Prostate gland (tissue), 2 donors: Measurements from ENCODE around the gene TNNT2. TPM values are rescaled to one million over a fixed set of nuclear protein-coding genes. Genes with fewer than 3 reads are reported as not detected.

Experiments used
- DNase-seq: peaks from one replicate; pipeline ENCODE4 v3.0.0-alpha.2; 2019; ENCODE audit warnings: low spot score
- H3K27ac ChIP-seq, 2 donors: fragments of 200-600 bp; sonication (generic); 2 replicates each; pipeline ENCODE4 v1.5.1; 2017 to 2019
- H3K27me3 ChIP-seq: fragments of 200-600 bp; sonication (generic); replicated peaks from 2 replicates; pipeline ENCODE4 v1.5.1; 2019; ENCODE audit not compliant: insufficient read depth
- H3K36me3 ChIP-seq, 2 donors: fragments of 200-600 bp; sonication (generic); 1 replicate in 1 of 2; 2 replicates in 1 of 2; pipeline versions ENCODE4 v1.5.1 to v1.8.1; 2017 to 2019
- H3K4me1 ChIP-seq: fragments of 200-600 bp; sonication (generic); replicated peaks from 2 replicates; pipeline ENCODE4 v1.5.1; 2019
- H3K4me3 ChIP-seq, 2 donors: fragments of 200-600 bp; sonication (generic); 2 replicates each; pipeline ENCODE4 v1.5.1; 2017 to 2019
- H3K9me3 ChIP-seq: fragments of 200-600 bp; sonication (generic); 2 replicates; pipeline ENCODE4 v1.5.1; 2017
- POLR2A ChIP-seq: fragments of 450-650 bp; IDR thresholded peaks from one replicate; pipeline ENCODE4 v1.6.1; 2016; ENCODE audit warnings: antibody characterized with exemption, mild to moderate bottlenecking
- POLR2AphosphoS5 ChIP-seq: sonication (generic); formaldehyde crosslinking; IDR thresholded peaks from one replicate; pipeline ENCODE4 v1.6.1; 2017; ENCODE audit warnings: antibody characterized with exemption
- WGBS: methylation state at CpG from one replicate; pipeline ENCODE4 v1.1.5; 2018; 5-methylcytosine and 5-hydroxymethylcytosine counted together
- intact Hi-C: fragments of 100-400 bp; cut with DNase I; formaldehyde crosslinking; loops from one replicate; pipeline ENCODE4 v1.14.2; 2022
- total RNA-seq, 2 donors: library from RNA; depleted of rRNA; stranded (reverse); fragments of >200 nt; gene quantifications; one replicate each; pipeline ENCODE4 v1.1.0, GENCODE V29; 2016
- TF ChIP-seq, protein P1 (sequence below), 4 experiments: fragments of 200-600 bp in 2 of 4; fragments of 450-650 bp in 2 of 4; sonication (generic) in 2 of 4; IDR thresholded peaks; 1 replicate in 3 of 4; 2 replicates in 1 of 4; pipeline ENCODE4 v1.5.1; 2016 to 2019; ENCODE audit warnings: antibody characterized with exemption in 4 of 4, mild to moderate bottlenecking in 2 of 4, moderate library complexity in 2 of 4

TNNT2 gene
- total RNA-seq, 2 donors from 2014 or later, result 2.2 to 3.5 TPM

DNA sequence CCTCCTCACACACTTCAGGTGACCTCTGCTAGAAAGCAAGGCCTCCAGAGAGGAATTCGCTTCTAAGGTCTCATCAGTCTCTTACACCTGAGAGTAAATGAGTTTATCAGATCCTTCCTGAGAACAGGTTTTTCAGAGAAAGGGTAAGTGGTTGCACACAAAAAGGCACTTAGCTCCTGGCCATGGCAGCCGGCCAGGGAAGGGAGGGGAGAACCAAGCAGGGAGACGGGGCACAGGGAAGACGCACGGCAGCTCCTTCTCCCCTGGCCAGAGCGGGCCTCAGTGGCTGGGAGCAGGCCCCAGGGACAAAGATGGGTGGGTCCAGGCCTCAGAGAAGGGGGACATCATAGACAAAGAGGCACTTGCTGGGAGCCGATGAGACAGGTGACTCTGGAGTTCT is 3.6 kb upstream of the TNNT2 start:
- no peak overlapping the region for H3K4me3 ChIP-seq
- no peak for TF ChIP-seq POLR2AphosphoS5
- no peak for TF ChIP-seq POLR2A
- TF ChIP-seq, protein P1, sequence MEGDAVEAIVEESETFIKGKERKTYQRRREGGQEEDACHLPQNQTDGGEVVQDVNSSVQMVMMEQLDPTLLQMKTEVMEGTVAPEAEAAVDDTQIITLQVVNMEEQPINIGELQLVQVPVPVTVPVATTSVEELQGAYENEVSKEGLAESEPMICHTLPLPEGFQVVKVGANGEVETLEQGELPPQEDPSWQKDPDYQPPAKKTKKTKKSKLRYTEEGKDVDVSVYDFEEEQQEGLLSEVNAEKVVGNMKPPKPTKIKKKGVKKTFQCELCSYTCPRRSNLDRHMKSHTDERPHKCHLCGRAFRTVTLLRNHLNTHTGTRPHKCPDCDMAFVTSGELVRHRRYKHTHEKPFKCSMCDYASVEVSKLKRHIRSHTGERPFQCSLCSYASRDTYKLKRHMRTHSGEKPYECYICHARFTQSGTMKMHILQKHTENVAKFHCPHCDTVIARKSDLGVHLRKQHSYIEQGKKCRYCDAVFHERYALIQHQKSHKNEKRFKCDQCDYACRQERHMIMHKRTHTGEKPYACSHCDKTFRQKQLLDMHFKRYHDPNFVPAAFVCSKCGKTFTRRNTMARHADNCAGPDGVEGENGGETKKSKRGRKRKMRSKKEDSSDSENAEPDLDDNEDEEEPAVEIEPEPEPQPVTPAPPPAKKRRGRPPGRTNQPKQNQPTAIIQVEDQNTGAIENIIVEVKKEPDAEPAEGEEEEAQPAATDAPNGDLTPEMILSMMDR (IDR thresholded peaks at IDR 0.05), result no peak
- no peaks in the 10 kb centered on the region for H3K4me1 ChIP-seq
- no peak overlapping the region for H3K27ac ChIP-seq
- WGBS, result 53% methylated on average over 7 of the region's 7 CpGs
- H3K27me3 ChIP-seq, result no peaks in the 10 kb centered on the region
- intact Hi-C loops, result no loop called here
- no peaks in the 10 kb centered on the region for H3K9me3 ChIP-seq
- peak; percentile 39 for DNase-seq
- H3K36me3 ChIP-seq, result no peaks in the 10 kb centered on the region

DNA sequence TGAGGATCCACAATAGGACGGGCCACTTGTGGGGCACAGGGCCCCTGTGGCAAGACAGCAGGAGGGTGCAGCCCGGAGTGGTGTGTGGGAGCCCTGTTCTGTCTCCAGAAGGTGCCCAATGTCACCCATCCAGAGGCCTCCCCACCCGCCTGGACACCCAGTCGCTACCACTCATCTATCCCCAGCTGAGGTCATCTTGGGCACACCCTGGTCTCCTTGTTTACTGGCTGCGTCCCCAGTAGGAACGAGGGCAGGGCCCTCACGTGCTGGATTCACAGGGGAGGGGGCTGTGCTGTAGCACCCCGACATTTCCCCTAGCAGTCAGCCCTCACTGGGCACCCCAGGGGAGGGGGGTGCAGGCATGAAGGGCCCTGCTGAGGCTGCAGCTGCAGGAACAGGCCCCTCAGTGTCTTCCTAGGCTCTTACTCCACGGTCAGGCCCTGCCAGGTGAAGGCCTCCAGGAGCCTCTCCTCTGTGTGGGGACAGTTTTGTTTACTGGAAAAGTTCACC is 2.3 kb upstream of the TNNT2 start:
- Histone ChIP-seq H3K4me3 (no peak overlapping the region), H3K27ac (no peak overlapping the region), H3K4me1 (no peaks in the 10 kb centered on the region), H3K27me3 (no peaks in the 10 kb centered on the region), H3K9me3 (no peaks in the 10 kb centered on the region), H3K36me3 (no peaks in the 10 kb centered on the region)
- TF ChIP-seq, protein P1 (IDR thresholded peaks at IDR 0.05), result no peak
- no peak for TF ChIP-seq POLR2AphosphoS5
- no peak for TF ChIP-seq POLR2A
- no peak for DNase-seq
- WGBS, result 88% methylated on average over 9 of the region's 9 CpGs
- intact Hi-C loops, result no loop called here

DNA sequence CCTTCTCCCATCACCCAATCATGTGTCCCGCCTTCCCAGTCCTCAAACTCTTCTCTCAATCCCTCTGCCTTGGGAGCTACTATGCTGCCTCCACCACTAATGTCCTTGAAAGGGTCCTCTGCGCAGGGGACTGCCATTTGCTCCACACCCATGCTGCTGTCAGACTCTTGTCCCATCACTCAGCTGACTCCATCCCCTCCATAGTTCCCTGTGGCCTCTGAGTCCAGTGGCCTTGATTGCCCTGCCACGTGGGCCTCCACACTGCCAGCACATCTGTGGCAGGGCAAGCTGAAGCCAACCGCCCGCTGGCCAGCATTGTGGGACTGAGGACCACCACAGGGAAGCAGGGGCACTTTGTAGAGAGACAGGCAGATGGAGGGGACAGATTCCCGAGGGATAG is 1.3 kb upstream of the TNNT2 start:
- intact Hi-C loops, result no loop called here
- Histone ChIP-seq H3K4me1 (no peaks in the 10 kb centered on the region), H3K4me3 (no peak overlapping the region), H3K36me3 (no peaks in the 10 kb centered on the region), H3K27me3 (no peaks in the 10 kb centered on the region), H3K9me3 (no peaks in the 10 kb centered on the region), H3K27ac (no peak overlapping the region)
- 95% methylated on average over 6 of the region's 6 CpGs for WGBS
- TF ChIP-seq POLR2A (no peak), POLR2AphosphoS5 (no peak)
- TF ChIP-seq, protein P1 (IDR thresholded peaks at IDR 0.05), result no peak
- no peak for DNase-seq

DNA sequence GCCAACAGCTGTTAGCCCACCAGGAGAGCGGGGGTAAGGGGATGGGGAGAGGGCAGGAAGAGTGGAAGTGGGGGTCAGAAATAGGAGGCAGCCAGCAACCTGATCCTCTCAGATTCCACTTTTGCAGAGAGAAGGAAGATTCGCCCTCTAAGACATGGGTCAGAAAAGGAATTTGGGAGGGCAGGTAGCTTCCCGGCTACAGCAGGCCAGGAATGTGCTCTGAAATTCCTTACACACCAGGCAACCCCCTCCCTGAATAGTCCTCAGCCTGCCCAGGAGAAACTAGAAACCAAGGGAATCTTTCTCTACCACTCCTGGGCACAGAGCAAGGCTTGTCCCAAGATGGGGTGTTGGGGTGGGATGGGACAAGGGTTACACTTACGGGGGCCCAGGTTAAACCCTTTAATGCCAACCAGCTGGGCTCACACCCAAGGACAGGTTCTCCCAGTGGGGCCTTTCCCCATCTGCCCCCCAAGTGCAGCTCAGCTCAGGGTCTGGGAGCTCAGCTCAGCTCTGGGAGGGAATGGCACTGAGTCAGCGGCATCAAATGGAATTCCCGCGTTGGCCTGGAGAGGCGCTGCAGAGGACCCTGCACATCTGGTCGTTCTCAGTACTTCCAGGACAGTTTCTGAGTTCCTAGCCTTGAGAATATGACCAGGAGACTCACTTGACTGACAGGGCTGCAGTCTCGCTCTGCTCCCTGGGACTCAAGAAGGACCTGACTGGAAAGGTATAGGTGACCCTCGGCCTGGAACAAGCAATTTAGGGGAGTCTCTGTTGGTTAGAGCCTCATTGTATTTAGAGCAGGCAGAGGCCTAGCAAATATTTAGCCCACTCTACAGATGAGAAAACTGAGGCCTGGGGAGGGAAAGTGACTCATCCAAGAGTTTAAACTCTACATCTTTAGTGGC is 761 bp downstream of the TNNT2 start:
- no peaks in the 10 kb centered on the region for H3K9me3 ChIP-seq
- no peak for DNase-seq
- no peaks in the 10 kb centered on the region for H3K4me1 ChIP-seq
- WGBS, result 56% methylated on average over 11 of the region's 11 CpGs
- H3K36me3 ChIP-seq, result no peaks in the 10 kb centered on the region
- TF ChIP-seq POLR2AphosphoS5 (no peak), POLR2A (no peak)
- TF ChIP-seq, protein P1 (IDR thresholded peaks at IDR 0.05), result no peak
- H3K27me3 ChIP-seq, result no peaks in the 10 kb centered on the region
- no peak overlapping the region for H3K4me3 ChIP-seq
- intact Hi-C loops, result no loop called here
- H3K27ac ChIP-seq, result no peak overlapping the region

DNA sequence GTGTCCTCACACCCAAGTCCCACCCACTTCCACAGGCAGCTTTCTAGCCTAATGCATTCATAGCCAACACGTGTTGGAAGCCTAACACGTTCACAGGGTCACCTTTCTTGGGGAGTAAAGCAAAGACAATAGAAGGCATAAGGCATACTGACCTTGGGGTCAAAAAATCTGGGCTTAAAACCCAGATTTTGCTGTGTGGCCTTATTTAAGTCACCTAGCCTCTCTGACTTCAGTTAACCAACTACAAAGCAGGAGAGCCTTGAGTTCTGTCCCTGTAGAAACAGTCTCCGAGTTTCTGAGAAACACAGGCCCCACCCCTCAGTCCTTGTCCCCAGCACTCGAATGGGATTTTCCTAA is 1.4 kb downstream of the TNNT2 start:
- Histone ChIP-seq H3K27ac (no peak overlapping the region), H3K4me3 (no peak overlapping the region), H3K27me3 (no peaks in the 10 kb centered on the region), H3K4me1 (no peaks in the 10 kb centered on the region), H3K36me3 (no peaks in the 10 kb centered on the region), H3K9me3 (no peaks in the 10 kb centered on the region)
- intact Hi-C loops, result no loop called here
- WGBS, result 31% methylated on average over 4 of the region's 4 CpGs
- no peak for DNase-seq
- TF ChIP-seq, protein P1 (IDR thresholded peaks at IDR 0.05), result no peak
